IPS-18a (cell line): Measurements from ENCODE around the gene BCKDK.
"Not testable (repeated sequence)": the region's sequence is repeated elsewhere in the genome, so short reads cannot be mapped to it uniquely, and the experiment has no call there.

Experiments
- H3K27ac ChIP-seq: one replicate; pipeline ENCODE4 v1.5.1; 2013; ENCODE audit warnings: low read length
- H3K27me3 ChIP-seq: one replicate; pipeline ENCODE4 v1.6.1; 2013; ENCODE audit warnings: mild to moderate bottlenecking, low read length; ENCODE audit not compliant: control insufficient read depth, insufficient read depth
- H3K36me3 ChIP-seq: one replicate; pipeline ENCODE4 v1.6.1; 2013; ENCODE audit warnings: low read depth, low read length; ENCODE audit not compliant: control insufficient read depth
- H3K4me1 ChIP-seq: one replicate; pipeline ENCODE4 v1.6.1; 2013; ENCODE audit warnings: low read depth, low read length; ENCODE audit not compliant: control insufficient read depth
- H3K4me3 ChIP-seq: one replicate; pipeline ENCODE4 v1.5.1; 2013; ENCODE audit warnings: low read length
- H3K9ac ChIP-seq: one replicate; pipeline ENCODE4 v1.6.1; 2013; ENCODE audit warnings: mild to moderate bottlenecking, low read length, moderate library complexity
- H3K9me3 ChIP-seq: one replicate; pipeline ENCODE4 v1.6.1; 2013; ENCODE audit warnings: low read depth, low read length; ENCODE audit not compliant: control insufficient read depth

Gene BCKDK

DNA sequence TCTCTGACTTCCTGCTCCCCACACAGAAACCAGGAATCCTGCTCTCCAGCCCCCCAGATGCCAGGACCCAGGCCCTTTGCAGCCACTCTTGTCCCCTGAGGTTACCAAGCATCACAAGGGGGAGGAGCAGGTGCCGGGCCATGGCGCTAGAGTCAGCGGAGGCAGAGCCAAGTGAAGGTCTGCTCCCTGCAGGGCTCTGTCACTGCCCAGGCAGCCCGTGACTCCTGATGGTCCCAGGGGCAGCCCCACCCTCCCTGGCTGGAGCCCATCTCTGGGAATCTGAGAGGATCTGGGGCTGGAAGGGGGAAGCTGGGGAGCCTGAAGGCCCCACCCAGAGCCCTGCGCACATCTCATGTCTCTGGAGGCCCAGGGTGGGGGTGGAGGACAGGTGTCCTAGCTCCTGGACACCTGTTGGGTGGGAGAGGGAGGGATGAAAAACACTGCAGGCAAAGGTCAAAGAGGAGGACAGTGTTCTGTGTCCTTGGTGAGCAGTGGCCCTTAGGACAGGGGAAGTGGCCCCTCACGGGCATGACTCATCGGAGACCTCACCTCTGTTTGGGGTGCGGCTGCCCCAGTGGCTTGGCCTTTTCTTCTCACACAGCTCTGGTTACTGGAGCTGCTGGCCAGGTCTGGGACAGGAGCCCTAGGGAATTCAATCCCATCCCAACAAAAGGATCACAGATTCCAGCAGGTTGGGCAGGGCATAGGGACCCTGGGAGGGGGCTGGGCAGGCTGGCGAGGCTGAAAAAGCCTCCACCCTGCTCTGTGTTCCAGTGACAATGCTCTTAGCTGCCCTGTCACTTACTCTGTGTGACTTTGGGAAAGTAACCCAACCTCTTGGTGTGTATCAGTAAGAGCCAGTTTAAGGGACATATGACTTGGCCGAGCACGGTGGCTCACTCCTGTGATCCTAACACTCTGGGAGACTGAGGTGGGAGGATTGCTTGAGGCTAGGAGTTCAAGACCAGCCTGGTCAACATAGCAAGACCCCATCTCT lies 42.0 kb downstream of the BCKDK start, which contains the start of gene PRSS36:
TSS of gene PRSS36 (minus strand) at position 173 of the 997 bp plus-strand sequence. CDS start at position 142, 31 bp downstream.
- Histone ChIP-seq H3K9ac (no peak within 1 kb of the TSS), H3K27me3 (peaks cover 17% of the 10 kb centered on the region), H3K27ac (no peak within 1 kb of the TSS), H3K4me3 (no peak within 1 kb of the TSS), H3K36me3 (no peaks in the 10 kb centered on the region), H3K9me3 (no peaks in the 10 kb centered on the region), H3K4me1 (no peaks in the 10 kb centered on the region)

DNA sequence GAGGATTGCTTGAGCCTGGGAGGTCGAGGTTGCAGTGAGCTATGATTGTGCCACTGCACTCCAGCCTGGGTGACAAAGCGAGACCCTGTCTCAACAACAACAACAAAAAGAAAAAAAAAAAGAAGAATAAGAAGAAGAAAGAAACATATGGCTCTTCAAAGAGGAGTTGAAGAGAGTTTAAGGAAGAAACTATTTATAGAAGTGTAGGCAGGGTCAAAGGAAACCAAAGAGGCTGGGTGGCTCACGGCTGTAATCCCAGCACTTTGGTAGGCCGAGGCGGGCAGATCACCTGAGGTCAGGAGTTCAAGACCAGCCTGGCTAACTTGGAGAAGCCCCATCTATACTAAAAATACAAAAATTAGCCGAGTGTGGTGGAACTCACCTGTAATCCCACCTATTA lies 42.8 kb downstream of the BCKDK start:
- H3K4me3 ChIP-seq, H3K36me3 ChIP-seq, H3K4me1 ChIP-seq, H3K9me3 ChIP-seq, H3K27ac ChIP-seq, H3K9ac ChIP-seq: not testable (repeated sequence)
- H3K27me3 ChIP-seq = peaks cover 17% of the 10 kb centered on the region

DNA sequence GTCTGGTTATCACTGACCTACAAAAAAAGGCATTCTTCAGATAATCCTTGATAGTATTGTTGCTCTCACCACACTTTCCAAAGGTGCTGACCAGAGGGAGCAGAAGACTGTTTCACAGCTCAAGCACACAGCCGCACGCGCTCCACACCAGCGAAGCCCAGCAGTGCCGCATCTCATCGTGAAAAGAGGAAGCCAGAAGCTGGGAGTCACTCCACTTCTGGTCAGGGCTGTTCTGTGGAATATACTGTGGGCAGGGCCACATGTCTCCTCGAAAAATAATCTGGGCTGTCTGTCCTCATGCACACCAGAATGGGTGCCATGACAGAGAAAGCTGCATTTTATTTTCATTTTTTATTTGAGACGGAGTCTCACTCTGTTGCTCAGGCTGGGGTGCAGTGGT lies 49.0 kb downstream of the BCKDK start:
- no peak overlapping the region for H3K9ac ChIP-seq
- H3K27ac ChIP-seq = no peak overlapping the region
- no peaks in the 10 kb centered on the region for H3K36me3 ChIP-seq
- no peaks in the 10 kb centered on the region for H3K9me3 ChIP-seq
- H3K27me3 ChIP-seq = no peaks in the 10 kb centered on the region
- H3K4me3 ChIP-seq = no peak overlapping the region
- no peaks in the 10 kb centered on the region for H3K4me1 ChIP-seq
